GM12872 (cell line): ENCODE data around the gene CCL7.

Source experiments
- CTCF ChIP-seq: IDR thresholded peaks from 3 replicates; pipeline ENCODE4 v1.5.1; 2011; ENCODE audit warnings: low read depth, mild to moderate bottlenecking, low read length, moderate library complexity; ENCODE audit not compliant: insufficient read depth

Gene CCL7

GRCh38 chr17:34305606-34306005 lies 35.6 kb downstream of the CCL7 start:
- no peak for TF ChIP-seq CTCF

DNA sequence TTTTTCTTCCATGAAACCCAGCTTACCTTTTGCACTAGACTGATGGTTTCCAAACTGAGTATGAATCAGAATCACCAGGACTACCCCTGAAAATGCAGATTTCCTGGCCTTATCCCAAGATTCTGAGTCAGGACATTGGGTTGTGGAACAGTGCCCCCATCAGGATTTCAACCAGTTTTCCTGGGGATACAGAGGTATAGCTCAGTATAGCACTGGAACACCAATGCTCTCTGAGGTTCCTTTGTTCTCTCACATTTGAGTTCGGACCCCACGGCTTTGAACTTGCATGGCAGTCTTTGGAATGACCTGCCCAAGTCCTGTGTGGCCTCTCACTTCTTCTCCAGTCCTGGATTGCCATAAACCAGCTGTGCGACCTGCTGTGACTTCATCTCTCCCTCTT lies 36.4 kb downstream of the CCL7 start:
- TF ChIP-seq CTCF, result no peak

- TF ChIP-seq CTCF, result no peak
These were observed 37.1 kb downstream of the CCL7 start for GRCh38 chr17:34307110-34307509.

DNA sequence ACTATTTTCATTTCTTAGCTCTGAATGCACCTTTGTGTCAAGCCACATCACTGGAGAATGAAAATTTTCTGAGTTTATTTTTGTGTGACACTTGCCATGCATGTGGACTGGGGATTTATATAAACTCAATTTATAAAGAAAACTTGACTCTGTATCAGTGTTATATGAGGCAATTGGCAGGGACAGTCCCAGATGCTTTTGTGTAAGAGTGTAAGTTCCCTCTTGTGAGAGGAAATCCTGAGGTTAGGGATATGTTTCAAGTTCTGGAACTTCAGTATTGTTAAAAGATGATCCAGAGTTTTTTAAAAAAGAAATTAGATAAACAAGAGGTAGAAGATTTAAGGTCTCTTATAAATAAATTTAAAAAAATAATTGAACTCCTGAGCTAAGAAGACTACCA lies 38.4 kb downstream of the CCL7 start:
- no peak for TF ChIP-seq CTCF

- TF ChIP-seq CTCF, result no peak
These were observed 41.3 kb downstream of the CCL7 start for GRCh38 chr17:34311291-34311690.

DNA sequence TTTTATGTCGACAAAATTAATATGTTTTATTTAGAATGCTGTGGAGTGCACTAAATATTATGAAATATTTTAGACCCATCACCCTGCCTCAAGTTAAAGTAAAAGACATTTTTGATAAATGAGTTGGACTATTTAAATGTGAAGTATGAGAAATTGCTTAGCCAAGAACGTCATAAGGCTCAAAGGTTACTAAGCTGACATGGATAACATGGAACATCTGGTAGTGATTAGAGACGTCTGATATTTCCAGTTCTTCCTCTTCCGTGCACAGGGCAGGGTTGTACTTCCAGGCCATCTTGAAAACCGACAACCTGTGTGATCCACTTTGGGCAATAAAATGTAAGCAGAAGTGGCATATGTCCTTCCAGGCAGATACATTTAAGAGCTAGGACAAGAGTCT lies 42.1 kb downstream of the CCL7 start:
- TF ChIP-seq CTCF, result no peak

DNA sequence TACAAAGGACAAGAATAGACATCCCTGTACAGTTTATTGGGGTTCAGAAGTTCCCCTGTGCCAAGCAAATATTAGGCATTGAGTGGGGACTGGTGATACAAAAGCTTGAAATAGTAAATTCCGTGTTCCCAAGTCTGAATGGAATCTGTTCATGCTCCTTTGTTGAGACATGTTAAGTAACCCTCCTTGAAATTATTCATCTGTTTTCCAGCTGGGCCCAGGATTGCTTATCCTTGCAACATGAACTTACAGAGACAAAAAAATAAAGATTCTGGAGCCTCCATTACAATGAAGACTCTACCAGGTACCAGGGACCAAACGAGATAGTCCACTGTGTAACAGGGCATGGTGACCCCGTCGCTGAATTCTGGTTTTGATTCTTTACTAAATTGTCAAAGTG lies 43.1 kb downstream of the CCL7 start:
- no peak for TF ChIP-seq CTCF

- TF ChIP-seq CTCF, result no peak
These were observed 44.3 kb downstream of the CCL7 start for GRCh38 chr17:34314279-34314678.
